CD4-positive, alpha-beta T cell treated with Interleukin-2 at 100 ng/mL for 4 hours (primary cell): ENCODE results near the gene GNA14.
A peak's percentile ranks its signal among the peaks of the same experiment; 100 is the strongest.
"Not testable (repeated sequence)": the region's sequence is repeated elsewhere in the genome, so short reads cannot be mapped to it uniquely, and the experiment has no call there.

Experiments used
- DNase-seq: peaks from one replicate; pipeline ENCODE4 v3.0.0-alpha.2; 2020; ENCODE audit warnings: low spot score

The GNA14 gene

GRCh38 chr9:77449240-77450084 is 198.7 kb downstream of the GNA14 start:
- DNase-seq = no peak

- no peak for DNase-seq
Observed at GRCh38 chr9:77447646-77448045, 200.5 kb downstream of the GNA14 start.

GRCh38 chr9:77442436-77442835 is 205.7 kb downstream of the GNA14 start:
- no peak for DNase-seq

GRCh38 chr9:77441124-77441523 is 207.0 kb downstream of the GNA14 start:
- DNase-seq = not testable (repeated sequence)

- no peak for DNase-seq
Observed at GRCh38 chr9:77440057-77440456, 208.1 kb downstream of the GNA14 start.

- no peak for DNase-seq
Observed at GRCh38 chr9:77438653-77439052, 209.5 kb downstream of the GNA14 start.

GRCh38 chr9:77435688-77436087 is 212.4 kb downstream of the GNA14 start:
- DNase-seq = no peak

- no peak for DNase-seq
Observed at GRCh38 chr9:77435277-77435676, 212.8 kb downstream of the GNA14 start.

GRCh38 chr9:77433675-77434445 is 214.3 kb downstream of the GNA14 start:
- DNase-seq = peak; percentile 40

- DNase-seq = no peak
Observed at GRCh38 chr9:77432053-77432452, 216.1 kb downstream of the GNA14 start.

- DNase-seq = no peak
Observed at GRCh38 chr9:77429928-77430327, 218.2 kb downstream of the GNA14 start.

GRCh38 chr9:77427256-77427927 is 220.7 kb downstream of the GNA14 start:
- DNase-seq = no peak

GRCh38 chr9:77426712-77427111 is 221.4 kb downstream of the GNA14 start:
- no peak for DNase-seq

GRCh38 chr9:77424993-77425392 is 223.1 kb downstream of the GNA14 start:
- no peak for DNase-seq

GRCh38 chr9:77423841-77424240 is 224.3 kb downstream of the GNA14 start:
- no peak for DNase-seq

GRCh38 chr9:77422969-77423368 is 225.2 kb downstream of the GNA14 start:
- no peak for DNase-seq

- no peak for DNase-seq
Observed at GRCh38 chr9:77421506-77422265, 226.4 kb downstream of the GNA14 start.

GRCh38 chr9:77420641-77421040 is 227.5 kb downstream of the GNA14 start:
- no peak for DNase-seq

- no peak for DNase-seq
Observed at GRCh38 chr9:77418226-77418625, 229.9 kb downstream of the GNA14 start.

- DNase-seq = no peak
Observed at GRCh38 chr9:77417566-77417965, 230.6 kb downstream of the GNA14 start.

- DNase-seq = not testable (repeated sequence)
Observed at GRCh38 chr9:77408521-77408920, 239.6 kb downstream of the GNA14 start.

- DNase-seq = no peak
Observed at GRCh38 chr9:77403239-77403638, 244.9 kb downstream of the GNA14 start.
